ENCODE measurements around the gene KIAA1958. TPM values are rescaled to one million over a fixed set of nuclear protein-coding genes. Genes with fewer than 3 reads are reported as not detected.

The KIAA1958 gene
- 3.9 TPM for total RNA-seq

GRCh38 chr9:112486221-112487007 is at the start of gene KIAA1958:
Gene KIAA1958, plus strand, starts transcription at chr9:112486827. Its CDS starts 87,254 bp downstream, at chr9:112574081.
- peak; percentile 96 for ATAC-seq

- ATAC-seq, result no peak
Observed at GRCh38 chr9:112437406-112437805, 49.2 kb upstream of the KIAA1958 start.

GRCh38 chr9:112439171-112439570 is 47.5 kb upstream of the KIAA1958 start:
- ATAC-seq, result no peak

- peak; percentile 74 for ATAC-seq
Observed at GRCh38 chr9:112439825-112440224, 46.8 kb upstream of the KIAA1958 start.

GRCh38 chr9:112443200-112443599 is 43.4 kb upstream of the KIAA1958 start:
- ATAC-seq, result no peak

GRCh38 chr9:112443636-112444035 is 43.0 kb upstream of the KIAA1958 start:
- ATAC-seq, result no peak

GRCh38 chr9:112445196-112445595 is 41.4 kb upstream of the KIAA1958 start:
- ATAC-seq, result no peak

- ATAC-seq, result no peak
Observed at GRCh38 chr9:112446080-112446479, 40.5 kb upstream of the KIAA1958 start.

- no peak for ATAC-seq
Observed at GRCh38 chr9:112446526-112446925, 40.1 kb upstream of the KIAA1958 start.

GRCh38 chr9:112447283-112447761 is 39.3 kb upstream of the KIAA1958 start:
- ATAC-seq, result peak; percentile 88

GRCh38 chr9:112462855-112463254 is 23.8 kb upstream of the KIAA1958 start:
- no peak for ATAC-seq

GRCh38 chr9:112465352-112465751 is 21.3 kb upstream of the KIAA1958 start:
- ATAC-seq, result no peak

- ATAC-seq, result no peak
Observed at GRCh38 chr9:112472996-112473395, 13.6 kb upstream of the KIAA1958 start.

- no peak for ATAC-seq
Observed at GRCh38 chr9:112473986-112474385, 12.6 kb upstream of the KIAA1958 start.

- ATAC-seq, result no peak
Observed at GRCh38 chr9:112475318-112475717, 11.3 kb upstream of the KIAA1958 start.

- ATAC-seq, result no peak
Observed at GRCh38 chr9:112477330-112477729, 9.3 kb upstream of the KIAA1958 start.

- ATAC-seq, result no peak
Observed at GRCh38 chr9:112479221-112479620, 7.4 kb upstream of the KIAA1958 start.

GRCh38 chr9:112484607-112485006 is 2.0 kb upstream of the KIAA1958 start:
- ATAC-seq, result no peak

GRCh38 chr9:112485574-112485973 is 1.1 kb upstream of the KIAA1958 start:
- no peak for ATAC-seq

- peak; percentile 50 for ATAC-seq
Observed at GRCh38 chr9:112487008-112487798, 576 bp downstream of the KIAA1958 start.

GRCh38 chr9:112487799-112488340 is 1.2 kb downstream of the KIAA1958 start:
- ATAC-seq, result no peak

GRCh38 chr9:112489039-112489546 is 2.5 kb downstream of the KIAA1958 start:
- ATAC-seq, result no peak
